OCI-LY1 (cell line): ENCODE results near the gene DENND1A.

Experiments
- H2AFZ ChIP-seq: fragments of 200-600 bp; sonication (generic), shearing (Covaris generic); 2 replicates; pipeline ENCODE4 v1.6.0; 2014; ENCODE audit warnings: antibody characterized with exemption, mild to moderate bottlenecking, low read length
- H3F3A ChIP-seq: fragments of 200-600 bp; sonication (generic), shearing (Covaris generic); 2 replicates; pipeline ENCODE4 v1.6.0; 2014; ENCODE audit warnings: mild to moderate bottlenecking, antibody characterized with exemption, low read length, moderate library complexity; ENCODE audit not compliant: insufficient read depth
- H3K27ac ChIP-seq: fragments of 200-600 bp; sonication (generic); 2 replicates; pipeline ENCODE4 v1.5.1; 2014; ENCODE audit warnings: low read length, mixed run types, mild to moderate bottlenecking, low read depth; ENCODE audit not compliant: poor library complexity, severe bottlenecking
- H3K27me3 ChIP-seq: fragments of 200-600 bp; sonication (generic); 2 replicates; pipeline ENCODE4 v1.6.0; 2014; ENCODE audit warnings: antibody characterized with exemption, mild to moderate bottlenecking, low read length, moderate library complexity; ENCODE audit not compliant: insufficient read depth
- H3K36me3 ChIP-seq: fragments of 200-600 bp; sonication (generic); 2 replicates; pipeline ENCODE4 v1.6.1; 2014; ENCODE audit warnings: mild to moderate bottlenecking, antibody characterized with exemption, low read length, moderate library complexity, mixed read lengths; ENCODE audit not compliant: insufficient read depth
- H3K4me1 ChIP-seq: fragments of 200-600 bp; sonication (generic); 2 replicates; pipeline ENCODE4 v1.5.1; 2014; ENCODE audit warnings: mild to moderate bottlenecking, low read length, moderate library complexity; ENCODE audit not compliant: insufficient read depth, severe bottlenecking
- H3K4me2 ChIP-seq: fragments of 200-600 bp; sonication (generic), shearing (Covaris generic); 2 replicates; pipeline ENCODE4 v1.6.1; 2014; ENCODE audit warnings: low read length
- H3K4me3 ChIP-seq: fragments of 200-600 bp; sonication (generic); 2 replicates; pipeline ENCODE4 v1.5.1; 2014; ENCODE audit warnings: low read length, low read depth, mild to moderate bottlenecking, mixed read lengths; ENCODE audit not compliant: poor library complexity, severe bottlenecking
- H3K79me2 ChIP-seq: fragments of 200-600 bp; shearing (Covaris generic); 2 replicates; pipeline ENCODE4 v1.6.1; 2016; ENCODE audit warnings: mixed run types, low read length, mixed read lengths; ENCODE audit not compliant: insufficient read depth
- H3K9ac ChIP-seq: fragments of 200-600 bp; sonication (generic), shearing (Covaris generic); 2 replicates; pipeline ENCODE4 v1.6.1; 2014; ENCODE audit warnings: mild to moderate bottlenecking, low read length, mixed read lengths
- H3K9me2 ChIP-seq: fragments of 200-600 bp; sonication (generic), shearing (Covaris generic); 2 replicates; pipeline ENCODE4 v1.6.1; 2014; ENCODE audit warnings: low read depth, mild to moderate bottlenecking, low read length, mixed read lengths
- H3K9me3 ChIP-seq: fragments of 200-600 bp; shearing (Covaris generic); 2 replicates; pipeline ENCODE4 v1.6.1; 2014; ENCODE audit warnings: low read length, mixed read lengths
- H4K20me1 ChIP-seq: fragments of 200-600 bp; sonication (generic), shearing (Covaris generic); 2 replicates; pipeline ENCODE4 v1.6.0; 2016; ENCODE audit warnings: mild to moderate bottlenecking, low read length; ENCODE audit not compliant: insufficient read depth
- EZH2 ChIP-seq: fragments of 200-600 bp; sonication (generic), shearing (Covaris generic); IDR thresholded peaks from 2 replicates; pipeline ENCODE4 v1.8.0; 2017; ENCODE audit warnings: borderline replicate concordance, mixed run types, mild to moderate bottlenecking, antibody characterized with exemption, low read length, moderate library complexity, mixed read lengths
- TF ChIP-seq, protein P1 (sequence below): fragments of 200-600 bp; sonication (generic), shearing (Covaris generic); IDR thresholded peaks from 2 replicates; pipeline ENCODE4 v1.5.1; 2017; ENCODE audit warnings: mild to moderate bottlenecking, antibody characterized with exemption, low read length, moderate library complexity, mixed read lengths

DENND1A gene

DNA sequence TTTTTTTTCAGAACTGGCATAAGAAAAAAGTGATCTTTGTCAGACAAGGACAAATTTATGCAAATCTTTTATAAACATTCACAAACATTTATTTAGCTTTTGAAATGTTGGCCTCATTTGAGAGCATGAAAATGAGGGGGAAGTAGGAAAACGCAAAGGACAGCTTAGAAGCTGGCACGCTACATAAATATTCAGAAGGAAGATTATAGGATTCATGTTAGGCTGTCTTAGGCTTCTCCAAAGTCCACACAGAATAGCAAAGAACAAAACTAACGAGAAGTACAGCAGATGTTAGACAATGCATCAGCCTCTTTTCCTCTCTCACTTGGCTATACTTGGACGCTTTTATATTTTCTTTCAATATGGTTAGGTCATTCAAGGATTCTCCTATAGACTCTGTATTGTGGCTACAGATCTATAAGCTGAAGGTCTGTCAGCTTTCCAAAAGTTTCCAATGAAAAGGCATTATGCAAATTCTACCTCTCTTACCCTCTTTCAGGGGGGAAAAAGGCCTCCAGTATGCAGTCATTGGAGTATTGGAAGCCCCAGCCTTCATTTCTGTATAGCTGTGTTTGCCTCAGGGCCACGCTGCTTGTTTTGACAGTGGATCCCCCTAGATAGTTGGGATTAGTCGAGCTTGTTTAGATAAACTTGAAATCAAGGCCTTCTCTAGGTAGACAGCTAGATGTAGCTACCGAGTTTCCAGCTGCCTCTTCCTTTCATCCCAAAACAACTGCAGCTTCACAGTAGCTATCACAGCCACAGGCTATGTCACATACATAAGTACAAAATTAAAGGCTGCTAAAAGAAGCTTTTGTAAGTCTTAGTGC, 153.0 kb downstream of the DENND1A start:
- Histone ChIP-seq H3K9ac (no peak overlapping the region), H3K36me3 (no peaks in the 10 kb centered on the region), H3K4me1 (no peaks in the 10 kb centered on the region), H3K79me2 (no peaks in the 10 kb centered on the region), H3K9me2 (no peaks in the 10 kb centered on the region), H3K4me3 (no peak overlapping the region), H3F3A (no peaks in the 10 kb centered on the region), H4K20me1 (no peaks in the 10 kb centered on the region), H3K4me2 (no peak overlapping the region), H3K27ac (no peak overlapping the region), H3K27me3 (no peaks in the 10 kb centered on the region), H2AFZ (no peak overlapping the region), H3K9me3 (no peaks in the 10 kb centered on the region)
- TF ChIP-seq EZH2 = no peak
- TF ChIP-seq, protein P1, sequence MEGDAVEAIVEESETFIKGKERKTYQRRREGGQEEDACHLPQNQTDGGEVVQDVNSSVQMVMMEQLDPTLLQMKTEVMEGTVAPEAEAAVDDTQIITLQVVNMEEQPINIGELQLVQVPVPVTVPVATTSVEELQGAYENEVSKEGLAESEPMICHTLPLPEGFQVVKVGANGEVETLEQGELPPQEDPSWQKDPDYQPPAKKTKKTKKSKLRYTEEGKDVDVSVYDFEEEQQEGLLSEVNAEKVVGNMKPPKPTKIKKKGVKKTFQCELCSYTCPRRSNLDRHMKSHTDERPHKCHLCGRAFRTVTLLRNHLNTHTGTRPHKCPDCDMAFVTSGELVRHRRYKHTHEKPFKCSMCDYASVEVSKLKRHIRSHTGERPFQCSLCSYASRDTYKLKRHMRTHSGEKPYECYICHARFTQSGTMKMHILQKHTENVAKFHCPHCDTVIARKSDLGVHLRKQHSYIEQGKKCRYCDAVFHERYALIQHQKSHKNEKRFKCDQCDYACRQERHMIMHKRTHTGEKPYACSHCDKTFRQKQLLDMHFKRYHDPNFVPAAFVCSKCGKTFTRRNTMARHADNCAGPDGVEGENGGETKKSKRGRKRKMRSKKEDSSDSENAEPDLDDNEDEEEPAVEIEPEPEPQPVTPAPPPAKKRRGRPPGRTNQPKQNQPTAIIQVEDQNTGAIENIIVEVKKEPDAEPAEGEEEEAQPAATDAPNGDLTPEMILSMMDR = no peak

DNA sequence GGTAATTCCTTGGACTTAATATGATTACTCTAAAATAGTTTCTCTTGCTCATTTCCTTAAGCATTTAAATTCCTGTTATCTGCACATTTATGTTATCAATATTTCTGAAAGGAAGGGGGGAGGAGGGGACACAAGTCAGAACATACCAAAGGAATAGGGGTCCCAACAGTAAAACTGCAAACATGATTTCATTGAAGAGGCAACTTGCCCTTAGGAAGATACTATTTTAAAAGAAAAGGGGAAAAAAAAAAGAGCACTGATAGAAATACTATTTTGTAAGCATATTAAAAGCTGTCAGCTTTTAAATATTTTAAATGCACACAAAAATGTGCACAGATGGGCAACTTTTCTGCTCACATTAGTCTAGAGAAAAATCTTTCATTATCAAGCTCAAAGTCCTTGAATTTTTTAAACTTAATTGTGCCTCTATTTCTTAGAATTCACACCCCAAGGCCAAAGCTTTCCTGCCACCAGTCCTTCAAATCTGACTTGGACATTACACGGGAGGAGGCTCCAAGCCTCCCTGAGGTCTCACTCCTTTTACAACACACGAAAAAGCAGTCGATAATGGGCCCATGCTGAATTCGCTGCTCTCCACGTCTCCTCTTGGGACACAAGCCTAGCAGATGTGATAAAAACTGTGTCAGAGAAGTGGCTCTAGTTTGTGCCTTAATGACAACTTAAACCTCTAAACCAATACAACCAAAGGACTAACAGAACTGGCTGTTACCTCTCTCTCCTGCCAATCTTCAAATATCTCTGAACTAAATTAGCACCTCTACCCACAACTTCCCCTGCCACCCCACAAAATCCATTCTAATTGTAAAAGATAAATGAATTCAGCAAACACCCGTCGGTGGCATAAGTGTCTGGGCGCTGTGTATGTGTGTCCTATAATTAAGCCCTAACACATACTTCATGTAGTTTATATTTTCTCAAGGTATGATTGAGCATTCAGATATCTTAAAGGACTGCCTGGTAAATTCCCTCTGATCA, 154.3 kb downstream of the DENND1A start:
- no peaks in the 10 kb centered on the region for H3K27me3 ChIP-seq
- H3K27ac ChIP-seq = no peak overlapping the region
- H3K9me2 ChIP-seq = no peaks in the 10 kb centered on the region
- H2AFZ ChIP-seq = no peak overlapping the region
- no peaks in the 10 kb centered on the region for H3K36me3 ChIP-seq
- no peak overlapping the region for H3K9ac ChIP-seq
- H4K20me1 ChIP-seq = no peaks in the 10 kb centered on the region
- H3K4me3 ChIP-seq = no peak overlapping the region
- H3K9me3 ChIP-seq = no peaks in the 10 kb centered on the region
- H3K4me1 ChIP-seq = no peaks in the 10 kb centered on the region
- no peaks in the 10 kb centered on the region for H3K79me2 ChIP-seq
- no peak for TF ChIP-seq EZH2
- TF ChIP-seq, protein P1 = no peak
- no peaks in the 10 kb centered on the region; the same call in 1 of the 2 replicates for H3F3A ChIP-seq
- H3K4me2 ChIP-seq = no peak overlapping the region

DNA sequence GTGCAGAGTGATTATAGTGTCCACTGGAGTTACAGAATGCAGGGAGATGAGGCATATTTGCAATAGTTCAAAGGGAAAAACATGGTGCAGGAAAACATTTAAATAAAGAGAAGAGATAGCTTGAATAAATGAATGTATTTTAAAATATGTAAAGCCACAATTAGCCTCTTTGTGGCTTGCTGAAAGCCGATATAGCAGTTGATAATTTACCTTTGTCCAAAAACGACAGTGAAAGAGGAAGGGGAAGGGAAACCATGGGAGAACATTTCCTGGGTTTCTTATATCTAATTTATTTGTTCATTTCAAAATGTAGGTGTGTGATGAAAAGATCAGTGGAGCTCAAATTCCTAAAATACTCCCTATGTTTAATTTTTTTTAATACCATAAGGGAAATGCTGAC, 156.1 kb downstream of the DENND1A start:
- Histone ChIP-seq H3K9me3 (no peaks in the 10 kb centered on the region), H3K4me2 (no peak overlapping the region), H3K9me2 (no peaks in the 10 kb centered on the region), H3K27ac (no peak overlapping the region), H3K27me3 (no peaks in the 10 kb centered on the region), H3K4me3 (no peak overlapping the region), H3K36me3 (no peaks in the 10 kb centered on the region), H3F3A (no peaks in the 10 kb centered on the region; the same call in 1 of the 2 replicates), H3K4me1 (no peaks in the 10 kb centered on the region), H3K9ac (no peak overlapping the region), H4K20me1 (no peaks in the 10 kb centered on the region), H3K79me2 (no peaks in the 10 kb centered on the region), H2AFZ (no peak overlapping the region)
- no peak for TF ChIP-seq EZH2
- TF ChIP-seq, protein P1 = no peak
